ENCODE data around the gene CDS2. TPM values are rescaled to one million over a fixed set of nuclear protein-coding genes. Genes with fewer than 3 reads are reported as not detected.

CDS2 gene
- total and polyA plus RNA-seq, 2 of the 13 experiments (the other 11 are each of a cell fraction or from before 2014, with no cell fraction given) = 81.3 to 153 TPM

GRCh38 chr20:5182615-5183254 is 55.9 kb downstream of the CDS2 start (continued):
- TF ChIP-seq YY1 (IDR thresholded peaks at IDR 0.05; ENCODE audit: insufficient read depth, insufficient replicate concordance, low read depth, low read length) (no peak), ZBTB25 (CRISPR knock-in tag; IDR thresholded peaks at IDR 0.05) (no peak), TSC22D2 (CRISPR knock-in tag; IDR thresholded peaks at IDR 0.05; ENCODE audit: borderline replicate concordance) (no peak), ZNF260 (CRISPR knock-in tag; IDR thresholded peaks at IDR 0.05; ENCODE audit: borderline replicate concordance, low read depth) (no peak)
- TF ChIP-seq, protein P1, sequence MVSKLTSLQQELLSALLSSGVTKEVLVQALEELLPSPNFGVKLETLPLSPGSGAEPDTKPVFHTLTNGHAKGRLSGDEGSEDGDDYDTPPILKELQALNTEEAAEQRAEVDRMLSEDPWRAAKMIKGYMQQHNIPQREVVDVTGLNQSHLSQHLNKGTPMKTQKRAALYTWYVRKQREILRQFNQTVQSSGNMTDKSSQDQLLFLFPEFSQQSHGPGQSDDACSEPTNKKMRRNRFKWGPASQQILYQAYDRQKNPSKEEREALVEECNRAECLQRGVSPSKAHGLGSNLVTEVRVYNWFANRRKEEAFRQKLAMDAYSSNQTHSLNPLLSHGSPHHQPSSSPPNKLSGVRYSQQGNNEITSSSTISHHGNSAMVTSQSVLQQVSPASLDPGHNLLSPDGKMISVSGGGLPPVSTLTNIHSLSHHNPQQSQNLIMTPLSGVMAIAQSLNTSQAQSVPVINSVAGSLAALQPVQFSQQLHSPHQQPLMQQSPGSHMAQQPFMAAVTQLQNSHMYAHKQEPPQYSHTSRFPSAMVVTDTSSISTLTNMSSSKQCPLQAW (CRISPR knock-in tag; IDR thresholded peaks at IDR 0.05) = no peak
- TF ChIP-seq, protein P2, sequence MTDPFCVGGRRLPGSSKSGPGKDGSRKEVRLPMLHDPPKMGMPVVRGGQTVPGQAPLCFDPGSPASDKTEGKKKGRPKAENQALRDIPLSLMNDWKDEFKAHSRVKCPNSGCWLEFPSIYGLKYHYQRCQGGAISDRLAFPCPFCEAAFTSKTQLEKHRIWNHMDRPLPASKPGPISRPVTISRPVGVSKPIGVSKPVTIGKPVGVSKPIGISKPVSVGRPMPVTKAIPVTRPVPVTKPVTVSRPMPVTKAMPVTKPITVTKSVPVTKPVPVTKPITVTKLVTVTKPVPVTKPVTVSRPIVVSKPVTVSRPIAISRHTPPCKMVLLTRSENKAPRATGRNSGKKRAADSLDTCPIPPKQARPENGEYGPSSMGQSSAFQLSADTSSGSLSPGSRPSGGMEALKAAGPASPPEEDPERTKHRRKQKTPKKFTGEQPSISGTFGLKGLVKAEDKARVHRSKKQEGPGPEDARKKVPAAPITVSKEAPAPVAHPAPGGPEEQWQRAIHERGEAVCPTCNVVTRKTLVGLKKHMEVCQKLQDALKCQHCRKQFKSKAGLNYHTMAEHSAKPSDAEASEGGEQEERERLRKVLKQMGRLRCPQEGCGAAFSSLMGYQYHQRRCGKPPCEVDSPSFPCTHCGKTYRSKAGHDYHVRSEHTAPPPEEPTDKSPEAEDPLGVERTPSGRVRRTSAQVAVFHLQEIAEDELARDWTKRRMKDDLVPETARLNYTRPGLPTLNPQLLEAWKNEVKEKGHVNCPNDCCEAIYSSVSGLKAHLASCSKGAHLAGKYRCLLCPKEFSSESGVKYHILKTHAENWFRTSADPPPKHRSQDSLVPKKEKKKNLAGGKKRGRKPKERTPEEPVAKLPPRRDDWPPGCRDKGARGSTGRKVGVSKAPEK (CRISPR knock-in tag; IDR thresholded peaks at IDR 0.05; ENCODE audit: borderline replicate concordance) = no peak

Measured in HepG2 (cell line).